BJ (cell line): ENCODE measurements around the gene UBE2J2. TPM values are rescaled to one million over a fixed set of nuclear protein-coding genes. Genes with fewer than 3 reads are reported as not detected.

Source experiments
- CTCF ChIA-PET: fragments of 350-600 bp; formaldehyde crosslinking; extraction: SDS; loops from one replicate; lab custom pipeline; 2021; ENCODE audit warnings: antibody characterized with exemption, inconsistent platforms; lab: Yijun Ruan, JAX
- POLR2A ChIA-PET: fragments of 300-600 bp; sonication (Branson Sonifier 250); formaldehyde crosslinking; extraction: SDS; loops from one replicate; lab custom pipeline; 2021; ENCODE audit warnings: antibody characterized with exemption; lab: Charles Lee
- DNase-seq: peaks from one replicate; pipeline ENCODE4 v3.0.0-alpha.2; 2011; ENCODE audit warnings: low read depth
- H3K27me3 ChIP-seq: 2 replicates; pipeline ENCODE4 v1.6.0; 2011; ENCODE audit warnings: low read length; ENCODE audit not compliant: control insufficient read depth, insufficient read depth
- H3K36me3 ChIP-seq: 2 replicates; pipeline ENCODE4 v1.5.1; 2011; ENCODE audit warnings: low read length; ENCODE audit not compliant: control insufficient read depth, insufficient read depth
- H3K4me3 ChIP-seq: 2 replicates; pipeline ENCODE4 v1.5.1; 2011; ENCODE audit warnings: low read depth, mild to moderate bottlenecking, control low read depth, low read length
- polyA plus RNA-seq: library from polyadenylated mRNA; depleted of rRNA; stranded (reverse); fragments of >200 nt; gene quantifications from 2 replicates; pipeline ENCODE4 v1.2.3, GENCODE V29; 2011
- TF ChIP-seq, protein P1 (sequence below): IDR thresholded peaks from 2 replicates; pipeline ENCODE4 v1.5.1; 2011; ENCODE audit warnings: low read depth, mild to moderate bottlenecking, control low read depth, inconsistent platforms, low read length, moderate library complexity; ENCODE audit not compliant: insufficient read depth

Gene UBE2J2
- polyA plus RNA-seq, 1 experiment = 25.7 TPM

DNA sequence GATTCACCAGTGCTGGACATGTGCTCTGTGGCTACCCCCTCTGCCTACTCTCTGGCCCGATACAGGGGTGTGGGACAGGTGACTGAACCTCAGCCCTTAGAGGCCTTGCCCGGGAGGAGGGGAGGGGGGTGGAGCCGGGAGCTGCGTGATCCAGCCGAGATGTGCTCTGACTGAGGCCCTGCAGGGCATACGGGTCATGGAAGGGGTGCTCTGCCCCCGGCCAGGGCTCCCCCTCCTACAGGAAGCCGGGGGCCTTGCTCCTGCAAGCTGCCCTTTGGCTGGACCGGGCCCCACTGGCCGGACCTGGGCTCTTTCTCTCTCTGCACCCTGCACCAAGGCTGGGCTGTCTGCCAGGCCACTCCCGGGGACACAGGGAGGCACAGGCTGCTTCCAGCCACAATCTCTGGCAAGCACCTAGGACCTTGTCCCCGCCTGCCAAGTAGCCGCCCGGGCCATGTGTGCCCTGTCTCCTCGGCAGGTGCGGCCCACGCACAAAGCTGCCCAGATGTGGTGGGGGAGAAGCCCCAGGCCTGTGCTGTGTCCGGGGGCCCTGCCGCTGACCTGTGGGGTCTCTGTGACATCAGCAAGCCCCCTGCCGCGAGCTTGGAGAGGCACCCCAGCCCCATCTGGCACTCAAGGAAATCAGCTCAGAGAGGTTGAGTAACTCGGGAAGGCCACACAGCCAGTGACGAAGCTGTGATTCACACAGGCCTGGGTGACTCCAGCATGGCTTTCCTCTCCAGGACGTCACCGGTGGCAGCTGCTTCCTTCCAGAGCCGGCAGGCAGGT, 8.1 kb upstream of the UBE2J2 start:
- Histone ChIP-seq H3K27me3 (no peaks in the 10 kb centered on the region), H3K4me3 (no peak overlapping the region), H3K36me3 (no peaks in the 10 kb centered on the region)
- DNase-seq = no peak
- CTCF ChIA-PET = interaction anchor here (0.8 to 1.0 kb wide), 2 partner anchors 8 to 159 kb away, joined by 3 to 5 read pairs; no protein-coding TSS in a partner anchor
- TF ChIP-seq, protein P1, sequence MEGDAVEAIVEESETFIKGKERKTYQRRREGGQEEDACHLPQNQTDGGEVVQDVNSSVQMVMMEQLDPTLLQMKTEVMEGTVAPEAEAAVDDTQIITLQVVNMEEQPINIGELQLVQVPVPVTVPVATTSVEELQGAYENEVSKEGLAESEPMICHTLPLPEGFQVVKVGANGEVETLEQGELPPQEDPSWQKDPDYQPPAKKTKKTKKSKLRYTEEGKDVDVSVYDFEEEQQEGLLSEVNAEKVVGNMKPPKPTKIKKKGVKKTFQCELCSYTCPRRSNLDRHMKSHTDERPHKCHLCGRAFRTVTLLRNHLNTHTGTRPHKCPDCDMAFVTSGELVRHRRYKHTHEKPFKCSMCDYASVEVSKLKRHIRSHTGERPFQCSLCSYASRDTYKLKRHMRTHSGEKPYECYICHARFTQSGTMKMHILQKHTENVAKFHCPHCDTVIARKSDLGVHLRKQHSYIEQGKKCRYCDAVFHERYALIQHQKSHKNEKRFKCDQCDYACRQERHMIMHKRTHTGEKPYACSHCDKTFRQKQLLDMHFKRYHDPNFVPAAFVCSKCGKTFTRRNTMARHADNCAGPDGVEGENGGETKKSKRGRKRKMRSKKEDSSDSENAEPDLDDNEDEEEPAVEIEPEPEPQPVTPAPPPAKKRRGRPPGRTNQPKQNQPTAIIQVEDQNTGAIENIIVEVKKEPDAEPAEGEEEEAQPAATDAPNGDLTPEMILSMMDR = no peak
- POLR2A ChIA-PET = no interaction called here

DNA sequence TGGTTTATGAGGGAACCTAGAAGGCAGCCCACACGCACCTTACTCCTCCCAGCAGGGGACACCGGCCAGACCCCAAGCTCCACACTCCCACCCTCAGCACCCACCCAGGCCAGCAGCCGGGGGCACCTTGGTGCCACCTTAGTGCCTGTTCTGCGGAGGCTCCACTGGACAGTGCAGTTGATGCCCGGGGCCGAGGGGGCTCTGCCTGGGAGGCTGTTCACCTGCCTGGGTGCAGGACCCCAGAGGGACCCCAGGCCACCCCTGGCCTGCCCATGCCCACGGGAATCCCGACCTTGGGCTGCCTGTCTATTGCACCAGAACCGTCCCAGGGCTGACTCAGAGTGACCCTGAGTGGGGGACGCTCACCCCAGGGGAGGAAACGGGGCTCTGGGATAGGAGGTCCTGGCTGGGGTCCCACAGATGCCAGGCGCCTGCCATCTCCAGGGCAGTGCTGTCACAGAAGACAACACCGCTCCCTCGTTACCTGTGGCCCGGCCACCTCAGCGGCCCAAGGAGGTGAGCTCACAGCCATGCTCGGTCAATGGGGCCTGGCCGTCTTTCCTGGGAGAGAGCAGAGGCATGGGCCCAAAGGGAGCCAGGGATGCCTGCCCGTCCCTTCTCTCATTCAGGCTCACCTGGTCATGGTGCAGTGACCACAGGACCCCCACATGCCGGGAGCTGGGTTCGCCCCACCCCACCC, 7.3 kb upstream of the UBE2J2 start:
- CTCF ChIA-PET = interaction anchor here (1.0 kb wide), 1 partner anchor 159 kb away, joined by 3 read pairs; no protein-coding TSS in a partner anchor
- Histone ChIP-seq H3K4me3 (no peak overlapping the region), H3K36me3 (no peaks in the 10 kb centered on the region), H3K27me3 (no peaks in the 10 kb centered on the region)
- no peak for DNase-seq
- TF ChIP-seq, protein P1 = no peak
- POLR2A ChIA-PET = no interaction called here

DNA sequence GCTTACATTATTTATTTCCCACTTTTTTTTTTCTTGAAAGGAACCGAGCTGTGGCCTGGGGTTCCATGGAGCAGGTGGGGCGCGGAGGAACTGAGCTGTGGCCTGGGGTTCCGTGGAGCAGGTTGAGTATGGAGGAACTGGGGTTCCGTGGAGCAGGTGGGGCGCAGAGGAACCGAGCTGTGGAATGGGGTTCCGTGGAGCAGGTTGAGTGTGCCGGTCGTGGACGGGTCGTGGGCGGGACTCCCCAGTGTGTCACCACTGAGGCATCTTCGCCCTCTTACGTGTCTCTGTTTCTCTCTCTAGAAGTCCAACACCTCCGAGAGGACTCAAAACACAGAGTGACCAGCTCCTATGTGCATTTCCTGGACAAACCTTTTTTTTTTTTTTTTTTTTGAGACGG, 5.4 kb upstream of the UBE2J2 start:
- DNase-seq = no peak
- CTCF ChIA-PET = interaction anchor here (0.7 to 1.6 kb wide), 3 partner anchors 11 to 157 kb away, joined by 3 to 4 read pairs (median 4); no protein-coding TSS in a partner anchor
- Histone ChIP-seq H3K4me3 (no peak overlapping the region), H3K36me3 (no peaks in the 10 kb centered on the region), H3K27me3 (no peaks in the 10 kb centered on the region)
- POLR2A ChIA-PET = interaction anchor here (0.6 kb wide), 1 partner anchor 122 kb away, joined by 4 read pairs; no protein-coding TSS in a partner anchor
- TF ChIP-seq, protein P1 = no peak

DNA sequence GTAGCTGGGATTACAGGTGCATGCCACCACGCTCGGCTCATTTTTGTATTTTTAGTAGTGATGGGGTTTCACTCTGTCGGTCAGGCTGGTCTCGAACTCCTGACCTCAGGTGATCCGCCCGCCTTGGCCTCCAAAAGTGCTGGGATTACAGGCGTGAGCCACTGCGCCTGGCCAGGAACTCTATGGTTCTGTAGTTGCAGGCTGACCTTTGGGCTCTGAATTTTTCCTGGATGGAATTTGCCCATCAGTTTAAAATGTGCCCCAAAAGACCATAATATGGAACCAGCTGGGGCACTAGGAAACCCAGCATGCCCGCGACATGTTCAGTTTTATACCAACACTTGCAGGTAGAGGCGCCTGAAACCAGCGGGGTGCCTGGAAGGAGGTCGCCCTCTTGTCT, 5.0 kb upstream of the UBE2J2 start:
- H3K27me3 ChIP-seq = no peaks in the 10 kb centered on the region
- CTCF ChIA-PET = interaction anchor here (0.7 to 1.6 kb wide), 3 partner anchors 11 to 156 kb away, joined by 3 to 4 read pairs (median 4); no protein-coding TSS in a partner anchor
- no peaks in the 10 kb centered on the region for H3K36me3 ChIP-seq
- POLR2A ChIA-PET = interaction anchor here (0.6 kb wide), 1 partner anchor 122 kb away, joined by 4 read pairs; no protein-coding TSS in a partner anchor
- no peak for DNase-seq
- TF ChIP-seq, protein P1 = no peak
- no peak overlapping the region for H3K4me3 ChIP-seq

DNA sequence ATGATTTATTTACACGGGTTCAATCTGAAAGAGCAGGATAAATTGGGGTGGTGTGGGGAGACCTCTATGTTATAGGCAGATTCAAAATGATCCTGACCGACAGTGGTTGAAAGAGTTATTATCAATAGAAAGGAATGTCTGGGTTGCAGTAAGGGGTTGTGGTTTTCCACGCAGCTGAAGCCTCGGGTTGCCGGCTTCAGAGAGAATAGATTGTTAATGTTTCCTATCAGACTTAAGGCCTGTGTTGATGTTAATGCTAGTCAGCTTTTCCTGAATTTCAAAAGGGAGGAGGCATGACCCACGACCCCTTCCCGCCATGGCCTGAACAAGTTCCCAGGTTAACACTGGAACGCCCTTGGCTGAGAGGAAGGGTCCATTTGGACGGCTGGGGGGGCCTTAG, 2.2 kb upstream of the UBE2J2 start:
- POLR2A ChIA-PET = no interaction called here
- Histone ChIP-seq H3K27me3 (no peaks in the 10 kb centered on the region), H3K4me3 (no peak overlapping the region), H3K36me3 (no peaks in the 10 kb centered on the region; the same call in 1 of the 2 replicates)
- CTCF ChIA-PET = interaction anchor here (1.0 kb wide), 1 partner anchor 14 kb away, joined by 3 read pairs; no protein-coding TSS in a partner anchor
- DNase-seq = no peak
- TF ChIP-seq, protein P1 = no peak
